ENCODE results near the gene IYD.

Gene IYD

DNA sequence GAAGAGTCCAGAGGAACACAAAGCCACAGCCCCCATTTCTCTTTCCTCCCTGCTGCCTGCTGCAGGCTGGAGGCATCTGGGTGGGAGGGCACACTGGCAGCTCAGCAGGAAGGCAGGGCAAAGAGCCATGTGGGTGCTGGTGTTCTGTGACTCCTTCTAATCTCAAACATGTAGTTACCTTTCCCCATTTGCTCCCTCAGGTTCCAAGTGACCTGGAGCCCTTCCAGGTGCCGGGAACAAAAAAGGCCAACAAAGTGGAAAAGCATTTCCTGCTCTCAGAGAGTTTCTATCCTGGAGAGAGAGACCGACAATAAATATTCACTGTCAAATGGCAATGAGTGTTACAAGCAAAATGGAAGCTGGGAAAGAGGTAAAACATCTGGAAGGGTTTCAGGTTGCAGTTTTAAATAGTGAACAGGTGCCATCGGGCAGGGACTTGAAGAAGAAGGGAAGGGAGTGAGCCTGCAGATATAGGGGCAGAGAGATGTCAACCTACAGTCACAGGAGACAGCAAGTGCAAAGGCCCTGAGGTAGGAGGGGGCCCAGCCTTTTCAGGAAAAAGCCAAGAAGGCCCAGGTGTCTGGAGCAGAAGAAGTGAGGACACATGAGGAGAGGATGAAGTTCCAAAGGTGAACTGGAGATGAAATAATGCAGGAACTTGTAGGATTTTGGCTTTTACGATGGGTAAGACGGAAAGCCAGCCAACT, 43.6 kb upstream of the IYD start:
- H3K4me3 ChIP-seq (ENCODE audit: control insufficient read depth, low read depth, low read length), result no peak overlapping the region
- DNase-seq (ENCODE audit: low read depth), result no peak
- TF ChIP-seq, protein P1, sequence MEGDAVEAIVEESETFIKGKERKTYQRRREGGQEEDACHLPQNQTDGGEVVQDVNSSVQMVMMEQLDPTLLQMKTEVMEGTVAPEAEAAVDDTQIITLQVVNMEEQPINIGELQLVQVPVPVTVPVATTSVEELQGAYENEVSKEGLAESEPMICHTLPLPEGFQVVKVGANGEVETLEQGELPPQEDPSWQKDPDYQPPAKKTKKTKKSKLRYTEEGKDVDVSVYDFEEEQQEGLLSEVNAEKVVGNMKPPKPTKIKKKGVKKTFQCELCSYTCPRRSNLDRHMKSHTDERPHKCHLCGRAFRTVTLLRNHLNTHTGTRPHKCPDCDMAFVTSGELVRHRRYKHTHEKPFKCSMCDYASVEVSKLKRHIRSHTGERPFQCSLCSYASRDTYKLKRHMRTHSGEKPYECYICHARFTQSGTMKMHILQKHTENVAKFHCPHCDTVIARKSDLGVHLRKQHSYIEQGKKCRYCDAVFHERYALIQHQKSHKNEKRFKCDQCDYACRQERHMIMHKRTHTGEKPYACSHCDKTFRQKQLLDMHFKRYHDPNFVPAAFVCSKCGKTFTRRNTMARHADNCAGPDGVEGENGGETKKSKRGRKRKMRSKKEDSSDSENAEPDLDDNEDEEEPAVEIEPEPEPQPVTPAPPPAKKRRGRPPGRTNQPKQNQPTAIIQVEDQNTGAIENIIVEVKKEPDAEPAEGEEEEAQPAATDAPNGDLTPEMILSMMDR (conservative IDR thresholded peaks at IDR 0.05; ENCODE audit: control insufficient read depth, insufficient read depth, low read depth, low read length), result no peak

DNA sequence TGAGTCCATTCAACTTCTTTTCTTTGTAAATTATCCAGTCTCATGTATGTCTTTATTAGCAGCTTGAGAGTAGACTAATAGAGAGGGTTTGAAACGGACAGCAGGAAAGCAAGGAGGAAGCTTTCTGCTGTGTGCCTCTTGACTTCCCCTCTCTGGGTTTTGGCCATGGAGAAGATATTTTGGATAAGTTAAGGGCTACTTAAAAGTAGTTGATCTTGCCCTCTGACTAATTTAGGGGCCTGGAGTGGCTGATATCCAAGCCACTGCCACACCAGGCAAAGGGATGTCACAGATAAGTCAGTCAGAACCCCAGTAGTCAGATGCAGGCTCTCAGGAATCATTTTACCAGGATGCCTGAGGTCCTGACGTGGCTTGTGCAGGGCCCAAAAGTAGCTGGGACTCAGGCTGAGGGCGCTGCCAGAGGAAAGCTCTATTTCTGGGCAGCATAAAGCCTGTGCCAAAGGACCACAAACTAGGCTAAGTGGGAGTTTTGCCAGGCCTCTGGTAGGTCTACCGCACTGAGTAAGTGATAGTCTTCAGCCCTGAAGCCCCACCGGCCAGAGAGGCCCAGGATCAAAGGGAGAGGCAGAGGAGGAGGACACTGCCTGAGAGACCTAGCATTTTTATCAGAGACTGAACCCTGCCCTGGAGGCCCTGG, 41.6 kb upstream of the IYD start:
- DNase-seq (ENCODE audit: low read depth), result no peak
- no peak overlapping the region for H3K4me3 ChIP-seq (ENCODE audit: control insufficient read depth, low read depth, low read length)
- TF ChIP-seq, protein P1 (conservative IDR thresholded peaks at IDR 0.05; ENCODE audit: control insufficient read depth, insufficient read depth, low read depth, low read length), result no peak

DNA sequence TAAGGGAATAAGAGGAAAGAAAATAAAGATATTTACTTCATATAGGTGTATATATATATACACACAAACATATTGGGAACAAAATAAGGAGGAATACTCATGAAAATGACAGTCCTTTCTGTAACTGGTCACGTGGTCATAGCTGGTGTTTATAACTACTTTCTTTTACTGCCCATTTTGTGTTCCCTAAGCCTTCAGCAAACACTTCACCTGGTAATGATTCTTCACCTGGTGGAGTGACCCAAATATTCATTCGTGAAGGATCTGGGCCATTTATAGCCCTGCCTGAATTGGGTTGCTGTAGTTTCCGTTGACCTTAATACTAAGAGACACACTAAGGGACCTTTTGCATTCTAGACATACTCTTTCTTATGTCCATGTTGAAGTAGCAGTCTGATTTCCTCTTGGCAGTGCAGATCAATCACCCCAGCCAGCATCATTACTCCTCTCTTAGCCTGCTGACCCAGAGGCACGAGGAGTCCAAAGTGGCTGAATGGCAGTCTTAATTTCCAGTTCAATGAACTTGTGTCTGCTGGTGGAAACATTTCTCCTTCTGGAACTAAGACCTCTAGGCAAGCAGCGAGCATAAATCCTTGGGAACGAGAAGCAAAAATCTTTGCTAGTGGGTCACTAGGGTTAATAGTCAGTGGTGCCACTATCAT, 39.9 kb upstream of the IYD start:
- H3K4me3 ChIP-seq (ENCODE audit: control insufficient read depth, low read depth, low read length), result no peak overlapping the region
- no peak for DNase-seq (ENCODE audit: low read depth)
- TF ChIP-seq, protein P1 (conservative IDR thresholded peaks at IDR 0.05; ENCODE audit: control insufficient read depth, insufficient read depth, low read depth, low read length), result no peak

DNA sequence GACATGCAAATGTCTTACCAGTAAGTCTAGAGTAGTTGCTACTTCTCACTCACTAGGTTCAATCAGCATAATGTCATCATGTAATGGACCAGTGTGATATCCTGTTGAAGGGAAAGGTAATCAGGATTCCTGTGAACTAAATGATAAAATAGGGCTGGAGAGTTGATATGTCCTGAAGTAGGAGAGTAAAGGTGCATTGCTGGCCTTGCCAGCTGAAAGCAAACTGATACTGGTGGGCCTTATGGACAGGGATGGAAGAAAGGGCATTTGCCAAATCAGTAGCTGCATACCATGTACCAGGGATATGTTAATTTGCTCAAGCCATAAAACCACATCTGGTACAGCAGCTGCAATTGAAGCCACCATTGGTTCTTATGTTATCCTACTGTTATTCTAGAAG, 37.5 kb upstream of the IYD start:
- TF ChIP-seq, protein P1 (conservative IDR thresholded peaks at IDR 0.05; ENCODE audit: control insufficient read depth, insufficient read depth, low read depth, low read length), result no peak
- DNase-seq (ENCODE audit: low read depth), result no peak
- no peak overlapping the region for H3K4me3 ChIP-seq (ENCODE audit: control insufficient read depth, low read depth, low read length)

DNA sequence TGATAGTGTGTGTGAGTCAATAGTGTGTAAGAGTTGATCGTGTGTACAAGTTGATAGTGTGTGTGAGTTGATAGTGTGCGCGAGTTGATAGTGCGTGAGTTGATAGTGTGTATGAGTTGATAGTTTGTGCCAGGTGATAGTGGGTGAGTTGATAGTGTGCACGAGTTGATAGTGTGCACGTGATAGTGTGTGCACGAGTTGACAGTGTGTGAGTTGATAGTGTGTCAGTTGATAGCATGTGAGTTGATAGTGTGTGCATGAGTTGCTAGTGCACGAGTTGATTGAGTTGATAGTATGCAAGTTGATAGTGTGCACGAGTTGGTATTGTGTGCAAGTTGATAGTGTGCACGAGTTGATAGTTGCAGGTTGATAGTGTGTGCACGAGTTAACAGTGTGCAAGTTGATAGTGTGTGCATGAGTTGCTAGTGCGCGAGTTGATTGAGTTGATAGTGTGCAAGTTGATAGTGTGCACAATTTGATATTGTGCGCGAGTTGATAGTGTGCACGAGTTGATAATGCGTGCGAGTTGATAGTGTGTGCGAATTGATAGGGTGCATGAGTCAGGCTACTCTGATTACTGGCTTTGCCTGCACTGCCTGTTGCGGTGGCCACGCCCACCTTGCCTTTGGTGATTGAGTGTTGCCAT, 35.8 kb upstream of the IYD start:
- no peak overlapping the region for H3K4me3 ChIP-seq (ENCODE audit: control insufficient read depth, low read depth, low read length)
- DNase-seq (ENCODE audit: low read depth), result no peak
- TF ChIP-seq, protein P1 (conservative IDR thresholded peaks at IDR 0.05; ENCODE audit: control insufficient read depth, insufficient read depth, low read depth, low read length), result no peak

DNA sequence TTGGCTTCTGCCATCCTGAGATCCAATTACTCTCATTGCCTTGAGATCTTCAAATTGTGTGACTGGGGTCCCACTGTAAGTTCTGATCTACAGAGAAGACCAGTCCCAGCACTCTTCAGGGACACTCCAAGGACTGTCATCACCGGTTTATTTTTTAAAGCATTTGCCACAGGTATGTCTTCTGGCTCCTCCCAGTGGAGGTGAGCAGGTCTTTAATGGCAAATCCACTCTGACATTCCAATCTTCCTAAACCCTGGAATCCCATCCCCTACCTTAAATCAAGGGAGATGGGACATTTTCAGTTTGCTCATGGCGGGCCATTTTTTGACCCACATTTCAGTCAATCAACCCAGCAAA, 35.2 kb upstream of the IYD start:
- DNase-seq (ENCODE audit: low read depth), result no peak
- H3K4me3 ChIP-seq (ENCODE audit: control insufficient read depth, low read depth, low read length), result no peak overlapping the region
- TF ChIP-seq, protein P1 (conservative IDR thresholded peaks at IDR 0.05; ENCODE audit: control insufficient read depth, insufficient read depth, low read depth, low read length), result no peak

All from fibroblast of mammary gland (primary cell).